HG03442 (cell line): ENCODE measurements around the gene FAM107B.
"Not testable (repeated sequence)": the region's sequence is repeated elsewhere in the genome, so short reads cannot be mapped to it uniquely, and the experiment has no call there.

Source experiments
- ATAC-seq: cut with Tn5 transposase; IDR thresholded peaks from one replicate; pipeline ENCODE4 v1.9.1; 2021; ENCODE audit warnings: mild to moderate bottlenecking, moderate library complexity; ENCODE audit not compliant: unreplicated experiment

Gene FAM107B

DNA sequence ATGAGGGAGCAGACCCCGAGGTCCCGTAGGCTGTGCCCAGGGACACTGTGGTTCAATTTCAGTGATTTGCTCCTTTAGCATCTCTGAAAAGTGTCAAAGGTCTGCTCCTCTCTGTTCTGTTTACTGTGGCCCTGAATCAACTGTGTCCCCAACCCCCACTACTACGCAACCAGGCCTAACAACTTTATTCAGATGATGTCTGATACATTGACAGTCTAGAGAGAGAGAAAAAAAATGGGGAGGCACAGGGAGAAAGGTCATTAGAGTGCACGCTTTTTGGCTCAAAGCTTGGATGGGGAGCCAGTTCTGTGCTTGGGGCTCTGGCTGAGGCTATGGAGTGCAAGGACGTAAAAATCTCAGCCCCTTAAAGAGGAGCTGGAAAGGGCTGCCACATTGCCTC, 77.9 kb downstream of the FAM107B start:
- no peak for ATAC-seq

DNA sequence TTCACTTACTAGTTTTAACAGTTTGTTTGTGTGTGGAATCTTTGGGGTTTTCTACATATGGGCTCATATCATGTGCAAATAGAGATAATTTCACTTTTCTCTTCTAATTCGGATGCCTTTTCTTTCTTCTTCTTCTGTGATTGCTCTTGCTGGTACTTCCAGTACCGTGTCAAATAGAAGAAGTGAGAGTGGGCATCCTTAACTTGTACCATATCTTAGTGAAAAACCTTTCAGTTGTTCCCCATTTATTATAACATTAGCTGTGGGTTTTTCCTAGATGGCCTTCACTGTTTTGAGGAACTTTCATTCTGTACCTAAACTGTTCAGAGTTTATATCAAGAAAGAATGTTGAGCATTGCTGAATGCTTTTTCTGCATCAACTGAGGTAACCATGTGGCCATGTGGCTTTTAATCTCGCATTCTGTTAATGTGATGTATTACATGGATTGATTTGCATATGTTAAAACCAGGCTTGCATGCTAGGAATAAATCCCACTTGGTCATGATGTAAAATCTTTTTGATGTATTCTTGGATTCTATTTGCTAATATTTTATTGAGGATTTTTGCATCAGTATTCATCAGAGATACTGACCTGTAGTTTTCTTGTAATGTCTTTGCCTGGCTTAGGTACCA, 78.7 kb downstream of the FAM107B start:
- ATAC-seq = no peak

DNA sequence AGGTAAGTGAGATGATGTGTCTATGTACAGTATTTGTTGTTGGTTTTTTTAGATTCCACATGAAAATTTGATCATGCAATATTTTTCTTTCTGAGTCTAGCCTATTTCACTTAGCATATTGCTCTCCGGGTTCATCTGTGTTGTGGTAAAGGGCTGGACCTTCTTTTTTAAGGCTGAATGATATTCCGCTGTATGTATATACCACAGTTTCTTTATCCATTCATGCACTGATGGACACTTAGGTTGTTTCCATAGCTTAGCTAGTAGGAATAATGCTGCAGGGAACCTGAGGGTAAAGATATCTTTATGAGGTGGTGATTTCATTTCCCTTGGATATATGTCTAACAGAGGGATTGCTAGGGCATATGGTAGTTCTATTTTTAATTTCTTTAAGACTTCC, 80.8 kb downstream of the FAM107B start:
- no peak for ATAC-seq

DNA sequence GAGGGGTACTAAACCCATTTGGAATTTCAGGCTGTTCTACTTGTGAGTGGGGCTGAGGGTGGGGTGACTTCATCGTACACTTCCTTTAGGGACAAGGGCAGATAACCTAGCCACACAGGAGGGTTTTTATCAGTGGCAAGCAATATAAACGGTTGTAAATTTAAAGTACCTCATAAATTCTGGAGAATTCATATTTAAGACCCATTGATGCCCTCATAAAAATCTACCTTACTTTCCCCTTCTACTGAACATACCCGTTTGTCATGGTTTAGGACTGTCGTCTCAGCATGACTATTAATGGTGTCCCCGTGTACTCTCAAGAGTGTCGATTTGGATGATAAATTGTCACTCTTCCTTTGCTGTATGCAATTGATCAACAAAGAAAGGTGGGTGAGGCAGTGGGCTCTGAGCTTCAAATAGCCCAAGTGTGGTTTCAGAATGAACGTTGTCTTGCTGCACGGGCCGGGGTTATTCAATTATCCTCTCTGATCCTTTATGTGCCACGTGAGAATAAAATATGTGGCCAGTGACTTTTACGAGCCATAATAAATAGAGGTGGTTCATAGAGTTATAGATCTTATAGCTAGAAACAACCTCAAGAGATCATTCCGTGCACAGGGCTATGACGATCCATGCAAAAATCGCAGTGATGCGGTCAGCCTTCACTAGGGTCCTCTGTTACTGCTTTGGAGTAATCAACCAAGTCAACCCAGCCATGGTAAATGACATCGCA, 82.2 kb downstream of the FAM107B start:
- ATAC-seq = no peak

DNA sequence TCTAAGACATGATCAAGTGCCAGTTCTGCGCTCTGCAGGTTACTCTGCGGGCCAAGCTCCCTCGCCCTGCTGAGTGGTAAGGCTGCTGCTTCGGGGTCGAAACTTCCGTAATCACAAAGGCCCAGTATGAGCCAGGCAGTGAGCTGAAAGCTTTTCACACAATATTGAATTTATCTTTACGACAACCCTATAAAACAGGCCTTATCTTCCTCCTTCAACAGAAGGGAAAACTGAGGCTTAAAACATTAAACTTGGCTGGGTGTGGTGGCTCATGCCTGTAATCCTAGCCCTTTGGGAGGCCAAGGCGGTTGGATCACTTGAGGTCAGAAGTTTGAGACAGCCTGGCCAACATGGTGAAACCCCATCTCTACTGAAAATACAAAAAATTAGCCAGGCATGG, 83.3 kb downstream of the FAM107B start:
- no peak for ATAC-seq

DNA sequence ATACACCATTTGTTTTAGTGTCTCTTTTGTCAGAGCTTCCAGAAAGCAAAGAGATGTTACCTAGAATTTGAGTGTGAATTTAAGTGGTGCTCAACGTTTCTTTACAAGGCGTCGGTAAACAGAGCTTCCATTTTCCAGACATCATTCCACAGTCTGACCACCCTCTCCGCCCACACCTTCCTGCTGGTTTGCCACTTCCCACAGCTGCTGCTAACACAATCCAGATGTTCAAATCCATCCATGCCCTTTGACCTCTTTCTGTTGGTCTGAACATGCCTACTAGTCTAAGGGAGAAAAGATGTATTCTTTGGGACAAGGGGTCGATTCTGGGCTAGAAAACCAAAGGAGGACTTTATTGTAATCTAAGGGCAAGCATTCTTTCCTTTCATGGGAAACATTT, 86.1 kb downstream of the FAM107B start:
- no peak for ATAC-seq

DNA sequence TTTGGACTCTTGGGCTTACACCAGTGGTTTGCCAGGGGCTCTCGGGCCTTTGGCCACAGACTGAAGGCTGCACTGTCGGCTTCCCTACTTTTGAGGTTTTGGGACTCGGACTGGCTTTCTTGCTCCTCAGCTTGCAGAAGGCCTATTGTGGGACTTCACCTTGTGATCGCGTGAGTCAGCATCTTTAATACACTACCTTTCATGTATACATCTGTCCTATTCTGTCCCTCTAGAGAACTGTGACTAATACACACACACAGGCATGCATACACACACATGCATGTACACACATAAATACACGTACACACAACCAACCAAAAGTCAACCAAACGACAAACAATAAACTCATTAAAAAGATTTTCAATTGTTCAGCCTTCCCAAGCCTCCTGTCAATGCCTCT, 86.5 kb downstream of the FAM107B start:
- not testable (repeated sequence) for ATAC-seq

DNA sequence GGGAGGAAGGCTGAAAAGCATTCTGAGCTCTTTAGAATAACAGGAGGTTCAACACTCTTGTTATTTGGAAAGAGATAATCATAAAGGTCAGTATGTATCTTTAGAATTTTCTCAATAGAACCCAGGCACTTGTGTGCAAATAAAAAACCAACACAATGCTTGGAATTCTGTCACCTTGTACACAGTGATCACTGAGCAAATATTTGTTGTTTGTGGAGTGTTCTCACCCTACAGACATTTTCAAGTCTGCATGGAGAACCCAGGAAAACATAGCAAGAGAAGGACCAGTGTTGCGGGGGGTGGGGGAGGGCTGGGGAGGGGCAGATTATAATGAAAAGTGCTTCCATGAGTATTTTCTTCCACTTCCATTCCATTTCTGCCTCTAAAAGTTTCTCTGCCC, 87.4 kb downstream of the FAM107B start:
- no peak for ATAC-seq

DNA sequence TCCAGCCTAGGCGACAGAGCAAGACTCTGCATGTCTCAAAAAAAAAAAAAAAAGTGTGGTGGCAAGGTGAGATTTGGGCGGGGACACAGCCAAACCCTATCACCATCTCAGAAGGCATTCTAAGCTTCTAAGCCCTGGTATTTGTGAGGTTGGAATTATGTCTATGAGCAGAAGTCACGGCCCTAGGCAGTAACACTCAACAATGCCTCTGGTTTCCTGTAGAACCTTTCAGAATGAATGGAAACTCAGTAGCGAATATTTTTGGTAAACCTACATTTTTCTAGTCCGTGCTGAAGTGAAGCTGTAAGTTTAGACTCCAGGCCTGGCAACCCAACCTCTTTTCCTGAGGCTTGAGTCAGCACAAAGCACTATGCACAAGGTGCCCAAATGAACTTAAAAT, 88.3 kb downstream of the FAM107B start:
- ATAC-seq = peak; percentile 60

DNA sequence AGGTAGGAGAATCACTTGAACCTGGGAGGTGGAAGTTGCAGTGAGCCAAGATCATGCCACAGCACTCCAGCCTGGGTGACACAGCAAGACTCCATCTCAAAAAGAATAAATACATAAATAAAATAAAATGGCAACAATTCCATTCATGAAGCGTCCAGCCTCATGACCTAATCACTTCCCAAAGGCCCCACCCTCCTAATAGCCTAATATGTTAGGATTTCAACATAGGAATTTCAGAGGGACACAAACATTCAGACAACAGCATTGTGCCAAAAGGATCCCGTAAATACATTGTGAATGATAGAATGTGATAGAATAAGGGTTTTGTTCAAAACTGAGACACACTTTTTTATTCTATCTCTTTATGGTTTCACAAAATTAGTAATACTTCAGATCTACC, 90.3 kb downstream of the FAM107B start:
- ATAC-seq = no peak

DNA sequence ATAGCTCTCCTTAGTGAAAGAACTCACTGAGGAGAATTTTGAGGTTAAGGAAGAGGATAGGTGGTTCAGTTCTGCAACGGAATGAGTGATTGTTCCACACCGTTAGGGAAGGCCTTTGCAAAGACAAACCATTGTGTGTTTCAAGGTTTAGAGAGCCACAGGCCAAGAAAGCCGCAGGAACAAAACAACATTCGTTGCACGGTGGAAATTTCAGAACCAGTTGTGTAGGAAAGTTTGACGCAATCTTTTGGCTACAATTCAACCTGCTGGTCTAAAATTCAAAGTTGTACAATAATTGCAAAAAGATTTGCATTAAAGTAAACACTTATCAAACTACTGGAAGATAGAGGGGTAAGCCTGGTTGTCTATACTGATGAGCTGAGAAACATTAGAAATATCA, 91.4 kb downstream of the FAM107B start:
- ATAC-seq = no peak

DNA sequence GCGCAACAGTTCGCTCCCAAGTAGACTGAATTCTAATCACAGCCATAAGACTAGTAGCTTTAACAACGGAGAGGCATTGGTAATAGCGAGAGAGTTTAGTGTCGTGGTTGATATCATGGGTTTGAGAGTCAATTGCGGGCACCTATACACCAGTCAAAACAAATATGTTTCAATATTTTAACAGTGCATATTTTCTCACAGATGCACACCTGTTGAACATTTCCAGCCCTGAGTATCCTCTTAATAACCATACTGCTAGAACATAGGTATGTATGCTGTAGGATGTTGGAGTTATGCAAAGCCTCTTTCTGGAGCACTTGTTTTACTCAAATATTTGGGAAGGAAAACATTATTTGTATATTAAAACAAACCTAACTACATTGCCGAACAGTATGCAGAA, 92.9 kb downstream of the FAM107B start:
- no peak for ATAC-seq

DNA sequence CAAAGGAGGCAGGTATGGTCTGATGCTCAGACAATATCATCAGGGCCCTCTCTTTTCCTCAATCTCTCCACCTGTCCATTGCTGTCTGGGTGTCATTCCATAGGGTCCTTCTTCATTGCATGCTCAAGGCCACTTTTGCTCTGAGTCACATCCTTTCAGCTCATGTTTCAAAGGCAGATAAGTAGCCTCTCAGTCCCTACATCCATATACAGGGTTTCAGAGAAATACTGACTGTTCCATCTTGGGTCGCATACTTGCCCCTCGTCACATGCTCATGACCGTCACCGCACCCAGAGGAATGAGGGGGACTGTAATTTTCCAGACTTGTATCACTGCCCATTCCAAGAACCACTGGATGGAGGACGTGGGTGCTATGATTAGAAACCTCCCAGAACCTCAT, 93.4 kb downstream of the FAM107B start:
- ATAC-seq = no peak

DNA sequence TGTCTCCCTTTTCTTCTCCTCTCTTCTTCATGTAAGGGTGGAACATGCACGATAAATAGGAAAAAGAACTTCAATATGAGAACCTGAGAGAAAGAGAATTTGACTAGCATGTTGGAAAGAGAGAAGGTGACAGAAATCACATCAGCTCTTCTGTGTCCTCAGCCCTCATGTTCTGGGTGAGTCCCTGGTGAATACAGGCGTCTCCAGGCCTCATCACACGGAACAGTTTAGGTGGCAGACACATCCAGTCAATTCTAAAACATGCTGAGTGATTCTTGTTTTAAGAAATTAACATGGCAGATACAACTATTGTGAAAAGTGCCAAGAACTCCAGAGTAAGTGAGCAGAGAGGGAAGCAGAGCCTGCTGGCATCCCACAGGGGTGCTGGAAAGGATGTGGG, 96.1 kb downstream of the FAM107B start:
- no peak for ATAC-seq

DNA sequence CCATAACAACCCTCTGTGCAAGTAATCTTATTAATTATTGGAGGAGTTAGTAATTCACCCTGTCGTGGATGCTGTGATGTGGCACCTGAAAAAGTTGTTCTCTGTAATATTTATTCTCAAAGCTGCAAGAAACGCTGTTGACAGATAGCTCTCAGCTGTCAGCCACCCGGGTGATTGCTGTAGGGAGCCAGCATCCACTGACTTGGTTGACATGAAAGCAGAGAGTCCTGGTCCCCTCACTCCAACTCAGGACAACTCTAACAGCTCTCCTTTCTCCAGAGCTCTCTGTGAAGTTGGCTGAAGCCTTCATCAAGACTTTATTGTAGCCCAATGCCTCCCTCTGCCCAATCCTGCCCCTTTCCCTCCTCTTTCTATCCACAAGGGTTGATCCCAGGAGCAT, 98.0 kb downstream of the FAM107B start:
- ATAC-seq = no peak

DNA sequence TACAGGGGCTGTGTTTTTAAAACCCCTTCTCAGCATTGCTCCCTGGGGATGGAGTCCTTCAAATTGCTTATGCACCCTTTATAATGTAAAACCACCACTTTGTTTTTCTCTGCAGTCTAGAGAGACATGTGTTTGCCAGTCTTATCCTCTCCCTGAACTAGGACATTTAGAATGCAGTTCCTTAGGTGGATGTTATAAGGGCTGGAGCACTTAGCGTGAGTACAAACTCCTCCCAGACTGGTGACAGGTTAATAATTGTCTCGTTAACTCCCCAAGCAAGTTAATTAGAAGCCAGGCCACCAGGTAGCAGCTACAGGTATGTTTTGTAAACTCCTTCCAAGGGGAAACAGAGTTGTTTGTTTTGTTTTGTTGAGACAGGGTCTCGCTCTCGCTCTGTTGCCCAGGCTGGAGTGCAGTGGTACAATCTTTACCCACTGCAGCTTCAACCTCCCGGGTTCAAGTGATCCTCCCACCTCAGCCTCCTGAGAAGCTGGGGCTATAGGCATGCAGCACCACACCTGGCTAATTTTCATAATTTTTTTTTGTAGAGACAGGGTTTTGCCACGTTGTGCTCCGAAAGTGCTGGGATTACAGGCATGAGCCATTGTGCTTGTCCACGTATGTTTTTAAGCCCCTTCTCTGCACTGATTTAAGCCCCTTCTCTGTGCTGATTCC, 100.2 kb downstream of the FAM107B start:
- no peak for ATAC-seq

DNA sequence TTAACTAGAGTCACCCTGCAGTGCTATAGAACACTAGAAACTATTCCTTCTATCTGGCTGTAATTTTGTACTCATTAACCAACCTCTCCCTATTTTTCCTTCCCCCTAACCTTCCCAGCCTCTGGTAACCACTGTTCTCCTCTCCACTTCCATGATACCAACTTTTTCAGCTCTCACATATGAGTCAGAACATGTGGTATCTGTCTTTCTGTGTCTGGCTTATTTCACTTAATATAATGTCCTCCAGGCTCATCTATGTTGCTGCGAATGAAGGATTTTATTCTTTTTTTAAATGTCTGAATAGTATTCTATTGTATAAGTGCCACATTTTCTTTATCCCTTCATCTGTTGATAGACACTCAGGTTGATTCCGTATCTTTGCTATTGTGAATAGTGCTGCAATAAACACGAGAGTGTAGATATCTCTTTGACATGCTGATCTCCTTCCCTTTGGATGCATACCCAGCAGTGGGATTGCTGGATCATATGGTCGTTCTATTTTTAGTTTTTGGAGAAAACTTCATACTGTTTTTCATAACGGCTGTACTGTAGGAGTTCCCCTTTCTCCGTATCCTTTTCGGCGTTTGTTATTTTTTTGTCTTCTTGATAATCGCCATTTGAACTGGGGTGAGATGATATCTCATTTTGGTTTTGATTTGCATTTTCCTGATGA, 101.4 kb downstream of the FAM107B start:
- no peak for ATAC-seq

DNA sequence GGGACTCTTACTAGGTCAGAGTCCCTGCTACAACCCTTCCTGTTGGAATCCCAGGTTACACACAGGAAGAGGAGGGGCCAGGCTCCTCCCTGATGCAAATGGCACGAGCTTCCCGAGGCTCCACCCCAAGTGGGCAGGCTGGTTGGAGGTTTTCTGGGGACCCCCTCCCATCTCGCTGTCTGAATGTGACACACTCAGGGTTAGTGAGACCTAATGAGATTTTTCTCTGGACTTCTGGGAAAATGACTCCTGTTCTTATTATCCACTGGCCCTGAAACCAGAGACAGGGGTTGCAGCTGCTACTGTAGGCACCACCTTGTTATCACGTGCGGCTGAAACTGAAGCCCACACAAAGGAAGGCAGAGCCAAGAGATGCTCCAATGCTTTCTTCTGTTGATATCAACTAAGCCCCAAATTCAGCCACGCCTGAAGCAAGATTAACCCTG, 103.3 kb downstream of the FAM107B start:
- ATAC-seq = no peak

DNA sequence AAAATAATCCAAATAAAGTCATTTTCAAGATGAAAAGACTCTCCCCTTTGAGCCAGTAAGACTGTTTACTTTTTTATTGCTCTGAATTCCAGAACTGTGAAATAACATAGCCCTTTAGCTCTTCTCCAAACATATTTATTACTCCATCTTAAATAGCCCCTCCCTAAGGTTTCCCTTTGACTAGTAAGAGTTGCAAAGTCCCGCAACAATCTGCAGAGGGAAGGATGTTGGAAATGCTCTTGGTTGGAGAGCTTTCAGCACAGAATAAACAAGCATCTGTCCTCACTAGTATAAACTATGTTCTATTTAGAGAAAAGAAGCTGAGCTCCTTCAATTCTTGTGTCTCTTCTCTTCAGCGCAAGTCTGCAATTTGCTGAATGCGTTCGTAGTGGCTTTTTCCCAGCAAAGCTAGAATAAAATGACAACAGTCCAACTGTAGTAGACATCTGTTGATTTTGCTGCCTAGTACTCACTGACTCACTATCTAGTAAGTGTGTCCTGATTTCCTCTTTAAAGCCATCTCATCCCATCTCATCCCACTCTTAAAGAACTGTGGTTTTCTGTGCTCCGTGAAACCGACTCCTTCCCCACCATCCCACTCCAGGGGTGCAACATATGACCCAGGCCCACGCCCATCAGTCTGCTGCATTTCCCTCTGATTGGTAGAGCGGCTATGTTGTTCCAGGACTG, 104.0 kb downstream of the FAM107B start:
- ATAC-seq = no peak

DNA sequence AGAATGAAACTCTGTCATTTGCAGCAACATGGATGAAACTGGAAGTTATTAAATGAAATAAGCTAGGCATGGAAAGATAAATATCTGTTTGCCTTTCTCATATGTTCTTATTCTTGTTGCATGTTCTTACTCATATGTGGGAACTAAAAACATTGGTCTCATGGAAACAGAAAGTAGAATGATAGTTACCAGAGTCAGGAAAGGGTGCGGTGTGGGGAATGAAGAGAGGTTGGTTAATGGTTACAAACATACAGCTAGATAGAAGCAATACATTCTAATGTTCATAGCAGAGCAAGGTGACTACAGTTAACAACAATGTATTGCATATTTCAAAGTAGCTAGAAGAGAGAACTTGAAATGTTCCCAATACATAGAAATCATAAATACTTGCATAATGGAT, 105.1 kb downstream of the FAM107B start:
- no peak for ATAC-seq

DNA sequence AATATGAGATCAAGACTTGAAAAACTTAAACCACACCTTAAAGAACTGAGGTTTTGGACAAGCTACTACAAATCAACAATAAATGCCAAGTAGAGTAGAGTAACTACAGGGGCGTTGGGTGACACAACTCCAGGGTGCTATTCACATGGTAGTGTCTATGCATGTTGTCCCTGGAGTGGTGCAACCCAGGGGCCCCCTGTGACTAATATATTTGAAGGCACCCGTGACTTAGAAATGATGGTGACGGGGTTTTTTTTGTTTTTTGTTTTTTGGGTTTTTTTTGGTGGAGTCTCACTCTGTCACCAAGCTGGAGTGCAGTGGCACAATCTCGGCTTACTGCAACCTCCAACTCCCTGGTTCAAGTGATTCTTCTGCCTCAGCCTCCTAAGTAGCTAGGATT, 106.9 kb downstream of the FAM107B start:
- ATAC-seq = no peak
